Mucosa of descending colon (tissue), 3 donors: ENCODE data around the gene ACACA. TPM values are rescaled to one million over a fixed set of nuclear protein-coding genes. Genes with fewer than 3 reads are reported as not detected.

Source experiments
- ATAC-seq: fragments of 200-7000 bp; cut with Tn5 transposase; one replicate; pipeline ENCODE4 v1.9.1; 2020; ENCODE audit warnings: mild to moderate bottlenecking, moderate library complexity
- DNase-seq, 3 donors: peaks; one replicate each; pipeline ENCODE4 v3.0.0-alpha.2; 2020
- H3K36me3 ChIP-seq: fragments of 200-600 bp; one replicate; pipeline ENCODE4 v1.8.0; 2021; ENCODE audit warnings: low read depth, mild to moderate bottlenecking
- H3K4me1 ChIP-seq: fragments of 200-600 bp; one replicate; pipeline ENCODE4 v1.8.0; 2021; ENCODE audit warnings: low read depth, mild to moderate bottlenecking
- H3K4me3 ChIP-seq: fragments of 200-600 bp; one replicate; pipeline ENCODE4 v1.8.0; 2021; ENCODE audit warnings: mild to moderate bottlenecking
- H3K9me3 ChIP-seq: fragments of 200-600 bp; one replicate; pipeline ENCODE4 v1.8.0; 2021; ENCODE audit warnings: mild to moderate bottlenecking
- intact Hi-C, 2 donors: fragments of 100-400 bp; cut with DNase I in 1 of 2; cut with micrococcal nuclease in 1 of 2; formaldehyde crosslinking; loops; one replicate each; pipeline versions ENCODE4 v1.11.0 to v1.11.1; 2022; cut with DNase I, micrococcal nuclease
- total RNA-seq, 3 donors: library from RNA; stranded (reverse); fragmentation: NEBNext Ultra II Directional in 2 of 3; extraction: Animal tissue kit (Norgen Biotek cat#: 25700) in 2 of 3; gene quantifications; one replicate each; pipeline versions ENCODE4 v1.2.1 to v1.2.4, GENCODE V29; 2021 to 2023
- TF ChIP-seq, protein P1 (sequence below): fragments of 200-600 bp; IDR thresholded peaks from one replicate; pipeline ENCODE4 v1.8.0; 2022; ENCODE audit warnings: antibody characterized with exemption, mild to moderate bottlenecking
- donor health status: DM: no; HTN: no; CAD: no; lungs with moderate emphysema.
- donor health status: DM: no; HTN: no; CAD: no.
- donor health status: DM: no; HTN: yes; CAD: no.

ACACA gene
- total RNA-seq, 3 donors from 2014 or later: 58.5 to 64.1 (median 60.3) TPM

GRCh38 chr17:37382056-37382455 is 24.6 kb downstream of the ACACA start:
- Histone ChIP-seq H3K9me3 (no peaks in the 10 kb centered on the region), H3K36me3 (no peaks in the 10 kb centered on the region), H3K4me3 (no peak overlapping the region), H3K4me1 (peaks cover 12% of the 10 kb centered on the region)
- TF ChIP-seq, protein P1, sequence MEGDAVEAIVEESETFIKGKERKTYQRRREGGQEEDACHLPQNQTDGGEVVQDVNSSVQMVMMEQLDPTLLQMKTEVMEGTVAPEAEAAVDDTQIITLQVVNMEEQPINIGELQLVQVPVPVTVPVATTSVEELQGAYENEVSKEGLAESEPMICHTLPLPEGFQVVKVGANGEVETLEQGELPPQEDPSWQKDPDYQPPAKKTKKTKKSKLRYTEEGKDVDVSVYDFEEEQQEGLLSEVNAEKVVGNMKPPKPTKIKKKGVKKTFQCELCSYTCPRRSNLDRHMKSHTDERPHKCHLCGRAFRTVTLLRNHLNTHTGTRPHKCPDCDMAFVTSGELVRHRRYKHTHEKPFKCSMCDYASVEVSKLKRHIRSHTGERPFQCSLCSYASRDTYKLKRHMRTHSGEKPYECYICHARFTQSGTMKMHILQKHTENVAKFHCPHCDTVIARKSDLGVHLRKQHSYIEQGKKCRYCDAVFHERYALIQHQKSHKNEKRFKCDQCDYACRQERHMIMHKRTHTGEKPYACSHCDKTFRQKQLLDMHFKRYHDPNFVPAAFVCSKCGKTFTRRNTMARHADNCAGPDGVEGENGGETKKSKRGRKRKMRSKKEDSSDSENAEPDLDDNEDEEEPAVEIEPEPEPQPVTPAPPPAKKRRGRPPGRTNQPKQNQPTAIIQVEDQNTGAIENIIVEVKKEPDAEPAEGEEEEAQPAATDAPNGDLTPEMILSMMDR: no peak
- no peak for DNase-seq
- no peak for ATAC-seq
- intact Hi-C loops: no loop called here

- TF ChIP-seq, protein P1: no peak
- no peaks in the 10 kb centered on the region for H3K4me1 ChIP-seq
- intact Hi-C loops: no loop called here
- no peak for ATAC-seq
- no peak within 1 kb of the TSS for H3K4me3 ChIP-seq
- no peaks in the 10 kb centered on the region for H3K36me3 ChIP-seq
- H3K9me3 ChIP-seq: no peaks in the 10 kb centered on the region
- no peak for DNase-seq
Measured at GRCh38 chr17:37375706-37376105, 30.9 kb downstream of the ACACA start, which contains the start of gene C17orf78. C17orf78 (plus strand) TSS chr17:37375985; CDS start chr17:37376093, 108 bp downstream.

GRCh38 chr17:37373530-37374159 is 33.0 kb downstream of the ACACA start:
- TF ChIP-seq, protein P1: peak; percentile 86
- intact Hi-C loops: no loop called here
- ATAC-seq: peak; percentile 100

GRCh38 chr17:37368577-37368976 is 38.1 kb downstream of the ACACA start:
- intact Hi-C loops: no loop called here
- DNase-seq: no peak
- no peak for ATAC-seq
- H3K4me3 ChIP-seq: no peak overlapping the region
- TF ChIP-seq, protein P1: no peak
- no peaks in the 10 kb centered on the region for H3K9me3 ChIP-seq
- no peaks in the 10 kb centered on the region for H3K36me3 ChIP-seq
- H3K4me1 ChIP-seq: no peaks in the 10 kb centered on the region

More at GRCh38 chr17:37373530-37374159, 33.0 kb downstream of the ACACA start:
- Histone ChIP-seq H3K9me3 (no peaks in the 10 kb centered on the region), H3K4me3 (no peak overlapping the region), H3K4me1 (no peaks in the 10 kb centered on the region), H3K36me3 (no peaks in the 10 kb centered on the region)
- peak in 2 of 3 donors; percentile 63 to 85 for DNase-seq

GRCh38 chr17:37365589-37365988 is 41.0 kb downstream of the ACACA start:
- ATAC-seq: no peak
- DNase-seq: no peak
- intact Hi-C loops: no loop called here
- no peaks in the 10 kb centered on the region for H3K36me3 ChIP-seq
- H3K4me1 ChIP-seq: no peaks in the 10 kb centered on the region
- H3K9me3 ChIP-seq: no peaks in the 10 kb centered on the region
- no peak overlapping the region for H3K4me3 ChIP-seq
- TF ChIP-seq, protein P1: no peak

- Histone ChIP-seq H3K36me3 (no peaks in the 10 kb centered on the region), H3K4me1 (peaks cover 18% of the 10 kb centered on the region), H3K9me3 (no peaks in the 10 kb centered on the region), H3K4me3 (no peak overlapping the region)
- ATAC-seq (no peak), DNase-seq (no peak)
- intact Hi-C loops: no loop called here
- TF ChIP-seq, protein P1: no peak
Measured at GRCh38 chr17:37361543-37361942, 45.1 kb downstream of the ACACA start.
